ENCODE data around the gene C1QC.

DNA sequence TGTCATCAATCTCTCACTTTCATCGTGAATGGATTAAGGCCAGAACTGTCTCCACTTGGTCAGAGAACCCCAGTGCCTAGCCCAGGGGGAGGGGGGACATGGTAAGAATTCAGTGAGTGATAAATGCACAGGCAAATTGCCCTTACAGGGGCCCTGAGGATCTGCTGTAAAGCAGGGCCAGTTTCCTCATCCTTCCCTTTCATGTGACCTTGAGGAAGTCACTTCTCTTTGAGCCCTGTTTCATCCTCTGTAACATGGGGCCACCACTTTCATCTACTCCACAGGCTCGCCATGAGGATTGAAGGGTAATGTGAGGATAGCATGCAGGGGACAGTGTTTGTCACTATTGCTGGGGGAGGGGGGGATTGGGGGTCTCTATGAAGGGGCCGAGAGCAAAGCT, 35.1 kb upstream of the C1QC start:
- TF ChIP-seq CTCF (IDR thresholded peaks at IDR 0.05), result no peak
- no peak for TF ChIP-seq POLR2A (IDR thresholded peaks at IDR 0.05)

Measured in testis (tissue), 2 donors.